H9 (cell line): ENCODE data around the gene ERO1B. TPM values are rescaled to one million over a fixed set of nuclear protein-coding genes. Genes with fewer than 3 reads are reported as not detected.
A peak's percentile ranks its signal among the peaks of the same experiment; 100 is the strongest.

ENCODE experiments used
- DNase-seq: peaks from one replicate; pipeline ENCODE4 v3.0.0-alpha.2; 2017
- H2AFZ ChIP-seq: one replicate; pipeline ENCODE4 v1.6.1; 2013; ENCODE audit warnings: mild to moderate bottlenecking, low read length, control low read depth, moderate library complexity
- H2AK5ac ChIP-seq: 2 replicates; pipeline ENCODE4 v1.6.1; 2013; ENCODE audit warnings: low read length, control low read depth, mixed read lengths; ENCODE audit not compliant: insufficient read length
- H2BK120ac ChIP-seq: one replicate; pipeline ENCODE4 v1.6.1; 2013; ENCODE audit warnings: low read depth, mild to moderate bottlenecking, low read length, control low read depth, inconsistent platforms; ENCODE audit not compliant: poor library complexity, severe bottlenecking
- H2BK12ac ChIP-seq: 2 replicates; pipeline ENCODE4 v1.6.1; 2013; ENCODE audit warnings: low read length, control low read depth, mixed read lengths, low read depth; ENCODE audit not compliant: insufficient read length
- H2BK15ac ChIP-seq: 2 replicates; pipeline ENCODE4 v1.6.1; 2013; ENCODE audit warnings: low read depth, low read length, control low read depth
- H2BK20ac ChIP-seq: one replicate; pipeline ENCODE4 v1.6.1; 2013; ENCODE audit warnings: low read depth, mild to moderate bottlenecking, low read length, control low read depth, inconsistent platforms; ENCODE audit not compliant: poor library complexity, severe bottlenecking
- H2BK5ac ChIP-seq: 2 replicates; pipeline ENCODE4 v1.6.1; 2013; ENCODE audit warnings: low read length, control low read depth, mixed read lengths; ENCODE audit not compliant: insufficient read length
- H3K14ac ChIP-seq: 2 replicates; pipeline ENCODE4 v1.6.1; 2013; ENCODE audit warnings: low read length, control low read depth; ENCODE audit not compliant: insufficient read depth
- H3K18ac ChIP-seq: 2 replicates; pipeline ENCODE4 v1.6.1; 2013; ENCODE audit warnings: low read depth, mild to moderate bottlenecking, mixed read lengths, low read length, control low read depth; ENCODE audit not compliant: insufficient read length
- H3K23ac ChIP-seq: 2 replicates; pipeline ENCODE4 v1.6.1; 2013; ENCODE audit warnings: low read length, control low read depth, mixed read lengths, low read depth; ENCODE audit not compliant: insufficient read length
- H3K23me2 ChIP-seq: 2 replicates; pipeline ENCODE4 v1.6.1; 2013; ENCODE audit warnings: low read depth, mild to moderate bottlenecking, mixed read lengths, low read length, control low read depth; ENCODE audit not compliant: insufficient read length, poor library complexity, severe bottlenecking
- H3K27ac ChIP-seq: 2 replicates; pipeline ENCODE4 v1.5.1; 2013; ENCODE audit warnings: low read length, control low read depth, mixed read lengths, low read depth; ENCODE audit not compliant: insufficient read length
- H3K27me3 ChIP-seq: 2 replicates; pipeline ENCODE4 v1.6.1; 2013; ENCODE audit warnings: low read length, control low read depth, inconsistent platforms; ENCODE audit not compliant: insufficient read depth
- H3K4ac ChIP-seq: 2 replicates; pipeline ENCODE4 v1.6.1; 2013; ENCODE audit warnings: low read depth, mild to moderate bottlenecking, control low read depth, inconsistent platforms, low read length, moderate library complexity
- H3K4me1 ChIP-seq: 2 replicates; pipeline ENCODE4 v1.6.1; 2013; ENCODE audit warnings: low read length, control low read depth, inconsistent platforms; ENCODE audit not compliant: insufficient read depth
- H3K4me2 ChIP-seq: 2 replicates; pipeline ENCODE4 v1.6.1; 2013; ENCODE audit warnings: low read length, control low read depth, mixed read lengths; ENCODE audit not compliant: insufficient read length, insufficient read depth
- H3K56ac ChIP-seq: 2 replicates; pipeline ENCODE4 v1.6.1; 2013; ENCODE audit warnings: low read depth, mild to moderate bottlenecking, mixed read lengths, low read length, control low read depth; ENCODE audit not compliant: insufficient read length
- H3K79me1 ChIP-seq: 2 replicates; pipeline ENCODE4 v1.6.1; 2013; ENCODE audit warnings: low read depth, mild to moderate bottlenecking, moderate library complexity, low read length, control low read depth, inconsistent platforms; ENCODE audit not compliant: insufficient read depth, poor library complexity, severe bottlenecking
- H3K79me2 ChIP-seq: 2 replicates; pipeline ENCODE4 v1.6.1; 2013; ENCODE audit warnings: low read length, control low read depth, inconsistent platforms; ENCODE audit not compliant: insufficient read depth
- H3K9ac ChIP-seq: 2 replicates; pipeline ENCODE4 v1.6.1; 2013; ENCODE audit warnings: low read length, control low read depth, mixed read lengths; ENCODE audit not compliant: insufficient read length; ENCODE audit errors: extremely low read depth
- H3K9me3 ChIP-seq: one replicate; pipeline ENCODE4 v1.6.1; 2013; ENCODE audit warnings: low read depth, low read length, inconsistent platforms; ENCODE audit not compliant: control insufficient read depth
- H3T11ph ChIP-seq: one replicate; pipeline ENCODE4 v1.6.1; 2013; ENCODE audit warnings: mild to moderate bottlenecking, low read length, control low read depth, inconsistent platforms
- H4K20me1 ChIP-seq: one replicate; pipeline ENCODE4 v1.6.1; 2013; ENCODE audit not compliant: control insufficient read depth, insufficient read length, insufficient read depth
- H4K5ac ChIP-seq: 2 replicates; pipeline ENCODE4 v1.6.1; 2013; ENCODE audit warnings: low read depth, mild to moderate bottlenecking, mixed read lengths, low read length, control low read depth; ENCODE audit not compliant: insufficient read length
- H4K8ac ChIP-seq: replicated peaks from 2 replicates; pipeline ENCODE4 v1.6.1; 2013; ENCODE audit warnings: low read length, control low read depth, mixed read lengths, low read depth; ENCODE audit not compliant: insufficient read length
- H4K91ac ChIP-seq: 2 replicates; pipeline ENCODE4 v1.6.1; 2013; ENCODE audit warnings: low read depth, mild to moderate bottlenecking, moderate library complexity, mixed read lengths, low read length, control low read depth; ENCODE audit not compliant: insufficient read length
- H3K27ac Mint-ChIP-seq, 3 experiments: 2 replicates in 2 of 3; 3 replicates in 1 of 3; pipeline ENCODE4 v1.8.0; 2020 to 2021; ENCODE audit warnings: mixed read lengths in 3 of 3, mild to moderate bottlenecking in 1 of 3, moderate library complexity in 1 of 3
- H3K27me3 Mint-ChIP-seq: 2 replicates; pipeline ENCODE4 v1.8.0; 2021; ENCODE audit warnings: low read depth, mild to moderate bottlenecking, moderate library complexity, mixed read lengths
- H3K36me3 Mint-ChIP-seq, 3 experiments: 2 replicates in 2 of 3; 3 replicates in 1 of 3; pipeline ENCODE4 v1.8.0; 2020 to 2021; ENCODE audit warnings: low read depth in 3 of 3, mixed read lengths in 3 of 3; ENCODE audit not compliant: insufficient read depth in 1 of 3
- H3K4me1 Mint-ChIP-seq, 2 experiments: 2 replicates each; pipeline ENCODE4 v1.8.0; 2020; ENCODE audit warnings: mixed read lengths in 2 of 2
- H3K4me3 Mint-ChIP-seq, 2 experiments: 2 replicates in 1 of 2; 3 replicates in 1 of 2; pipeline ENCODE4 v1.8.0; 2020 to 2021; ENCODE audit warnings: mild to moderate bottlenecking in 2 of 2, mixed read lengths in 2 of 2, moderate library complexity in 1 of 2
- H3K9me3 Mint-ChIP-seq, 2 experiments: 2 replicates in 1 of 2; 3 replicates in 1 of 2; pipeline ENCODE4 v1.8.0; 2020; ENCODE audit warnings: mild to moderate bottlenecking in 2 of 2, mixed read lengths in 2 of 2, moderate library complexity in 1 of 2
- CTCF ChIP-seq: fragments of 200-600 bp; sonication (generic); conservative IDR thresholded peaks from 3 replicates; pipeline ENCODE4 v1.8.0; 2021; ENCODE audit warnings: antibody characterized with exemption, mild to moderate bottlenecking
- WGBS: extraction: QIAGEN DNeasy Blood & Tissue Kit; methylation state at CpG from one replicate; pipeline ENCODE4 v1.1.7; 2013; ENCODE audit warnings: missing lambda C conversion rate, low lambda C conversion rate, mixed read lengths; ENCODE audit not compliant: insufficient read length; ENCODE audit errors: extremely low coverage; 5-methylcytosine and 5-hydroxymethylcytosine counted together
- total RNA-seq: library from RNA; stranded (reverse); gene quantifications from 2 replicates; pipeline ENCODE4 v1.2.1, GENCODE V29; 2021

Gene ERO1B
- total RNA-seq, 1 experiment from 2014 or later: 1.5 TPM

- Mint-ChIP-seq H3K36me3 (peaks cover 0 to 7% (median 3%) of the 10 kb centered on the region in 3 experiments; a peak in 3 of 7 replicates), H3K4me1 (peaks cover 9 to 18% of the 10 kb centered on the region in 2 experiments), H3K27me3 (no peaks in the 10 kb centered on the region), H3K4me3 (no peak overlapping the region), H3K9me3 (no peaks in the 10 kb centered on the region), H3K27ac (peak overlapping the region in 1 of 3 experiments; percentile 18; a peak in 3 of 7 replicates)
- Histone ChIP-seq H3K4me1 (no peaks in the 10 kb centered on the region; the same call in 1 of the 2 replicates), H3K14ac (no peak overlapping the region), H3K9me3 (no peaks in the 10 kb centered on the region), H4K20me1 (no peaks in the 10 kb centered on the region), H2BK12ac (no peak overlapping the region), H3K27me3 (no peaks in the 10 kb centered on the region), H3K23me2 (no peaks in the 10 kb centered on the region), H2AFZ (no peak overlapping the region), H2BK5ac (no peak overlapping the region), H3T11ph (no peak overlapping the region), H2BK120ac (no peak overlapping the region), H3K23ac (no peak overlapping the region), H4K91ac (peak overlapping the region; percentile 7), H3K18ac (no peak overlapping the region), H3K56ac (no peak overlapping the region), H3K4me2 (no peak overlapping the region), H4K5ac (no peak overlapping the region), H2BK15ac (no peak overlapping the region), H3K27ac (no peak overlapping the region), H3K9ac (no peak overlapping the region), H3K4ac (no peak overlapping the region), H3K79me2 (no peaks in the 10 kb centered on the region), H2AK5ac (no peak overlapping the region), H4K8ac (no peak overlapping the region), H3K79me1 (no peaks in the 10 kb centered on the region), H2BK20ac (no peak overlapping the region)
- DNase-seq: no peak
- WGBS: no CpG with 5 or more reads among the region's 12 CpGs
- TF ChIP-seq CTCF: no peak
These were observed 106.0 kb downstream of the ERO1B start for GRCh38 chr1:236175642-236176336.
